NCI-H526 treated with DMSO at 0.1 percent for 48 hours (cell line): ENCODE results near the gene STARD10.
A peak's percentile ranks its signal among the peaks of the same experiment; 100 is the strongest.

Experiments used
- DNase-seq: peaks from one replicate; lab custom pipeline; 2025; lab: John Stamatoyannopoulos, UW

Gene STARD10

GRCh38 chr11:72724851-72725723 lies 68.8 kb downstream of the STARD10 start:
- DNase-seq, result peak; percentile 75

GRCh38 chr11:72724021-72724551 lies 69.8 kb downstream of the STARD10 start:
- no peak for DNase-seq

GRCh38 chr11:72723508-72723907 lies 70.3 kb downstream of the STARD10 start:
- DNase-seq, result no peak

- DNase-seq, result peak; percentile 82
Measured at GRCh38 chr11:72722050-72722748, 71.6 kb downstream of the STARD10 start.

- no peak for DNase-seq
Measured at GRCh38 chr11:72721689-72722049, 72.2 kb downstream of the STARD10 start.

- DNase-seq, result no peak
Measured at GRCh38 chr11:72721276-72721675, 72.6 kb downstream of the STARD10 start.

- DNase-seq, result no peak
Measured at GRCh38 chr11:72720784-72721183, 73.1 kb downstream of the STARD10 start.

GRCh38 chr11:72720047-72720446 lies 73.8 kb downstream of the STARD10 start:
- DNase-seq, result no peak

- DNase-seq, result no peak
Measured at GRCh38 chr11:72719551-72719950, 74.3 kb downstream of the STARD10 start.

- DNase-seq, result no peak
Measured at GRCh38 chr11:72719144-72719543, 74.7 kb downstream of the STARD10 start.

GRCh38 chr11:72718101-72718501 lies 75.7 kb downstream of the STARD10 start:
- no peak for DNase-seq

GRCh38 chr11:72716788-72717435 lies 76.9 kb downstream of the STARD10 start:
- DNase-seq, result no peak

GRCh38 chr11:72716290-72716689 lies 77.6 kb downstream of the STARD10 start:
- DNase-seq, result no peak

- no peak for DNase-seq
Measured at GRCh38 chr11:72712841-72713240, 81.0 kb downstream of the STARD10 start.

GRCh38 chr11:72712168-72712751 lies 81.6 kb downstream of the STARD10 start:
- no peak for DNase-seq

- DNase-seq, result no peak
Measured at GRCh38 chr11:72711141-72711540, 82.7 kb downstream of the STARD10 start.

GRCh38 chr11:72710278-72710677 lies 83.6 kb downstream of the STARD10 start:
- DNase-seq, result no peak

GRCh38 chr11:72709478-72710238 lies 84.2 kb downstream of the STARD10 start:
- no peak for DNase-seq

- DNase-seq, result no peak
Measured at GRCh38 chr11:72707032-72707431, 86.8 kb downstream of the STARD10 start.

- no peak for DNase-seq
Measured at GRCh38 chr11:72706579-72706978, 87.3 kb downstream of the STARD10 start.
